AG04449 (cell line): ENCODE results near the gene WDR73.
"Not testable (repeated sequence)": the region's sequence is repeated elsewhere in the genome, so short reads cannot be mapped to it uniquely, and the experiment has no call there.

ENCODE experiments used
- CTCF ChIA-PET: fragments of 350-600 bp; formaldehyde crosslinking; extraction: SDS; loops from one replicate; lab custom pipeline; 2021; ENCODE audit warnings: antibody characterized with exemption; lab: Yijun Ruan, JAX
- POLR2A ChIA-PET: fragments of 400-600, 350-600 bp; formaldehyde crosslinking; extraction: SDS; loops from one replicate; lab custom pipeline; 2020; ENCODE audit warnings: antibody characterized with exemption, inconsistent platforms; lab: Yijun Ruan, JAX
- DNase-seq: peaks from one replicate; pipeline ENCODE4 v3.0.0-alpha.2; 2010; ENCODE audit warnings: low read depth, low spot score
- H3K4me3 ChIP-seq: 2 replicates; pipeline ENCODE4 v1.5.1; 2011; ENCODE audit warnings: low read depth, mild to moderate bottlenecking, control low read depth, low read length
- CTCF ChIP-seq: IDR thresholded peaks from one replicate; pipeline ENCODE4 v1.5.1; 2011; ENCODE audit warnings: mild to moderate bottlenecking, moderate library complexity, low read length, control low read depth, inconsistent platforms; ENCODE audit not compliant: insufficient read depth; ENCODE audit errors: missing control alignments

WDR73 gene

GRCh38 chr15:84645496-84645895 lies 8.6 kb downstream of the WDR73 start:
- ChIA-PET CTCF (no interaction called here), POLR2A (no interaction called here)
- DNase-seq = no peak
- TF ChIP-seq CTCF = no peak
- H3K4me3 ChIP-seq = no peak overlapping the region

- TF ChIP-seq CTCF = no peak
- no peak for DNase-seq
- no peak overlapping the region for H3K4me3 ChIP-seq
- CTCF ChIA-PET = interaction anchor here (0.9 to 1.5 kb wide), 2 partner anchors 9 kb away, joined by 3 read pairs; no protein-coding TSS in a partner anchor
- POLR2A ChIA-PET = no interaction called here
Observed at GRCh38 chr15:84643838-84644237, 10.2 kb downstream of the WDR73 start.

- CTCF ChIA-PET = interaction anchor here (0.8 kb wide), 1 partner anchor 10 kb away, joined by 4 read pairs; no protein-coding TSS in a partner anchor
- H3K4me3 ChIP-seq, DNase-seq: not testable (repeated sequence)
- POLR2A ChIA-PET = interaction anchor here (1.1 kb wide), 1 partner anchor 11 kb away, joined by 4 read pairs; the partner anchor contains the start of gene WDR73
Observed at GRCh38 chr15:84642640-84643039, 11.4 kb downstream of the WDR73 start.

- DNase-seq, H3K4me3 ChIP-seq, POLR2A ChIA-PET: not testable (repeated sequence)
- CTCF ChIA-PET = interaction anchor here (1.4 kb wide), 1 partner anchor 10 kb away, joined by 3 read pairs; no protein-coding TSS in a partner anchor
Observed at GRCh38 chr15:84641871-84642270, 12.2 kb downstream of the WDR73 start.

GRCh38 chr15:84638103-84638502 lies 16.0 kb downstream of the WDR73 start:
- no peak for DNase-seq

GRCh38 chr15:84634228-84634837 lies 19.8 kb downstream of the WDR73 start:
- DNase-seq = no peak
- no peak for TF ChIP-seq CTCF
- ChIA-PET CTCF (interaction anchor here (0.9 kb wide), 3 partner anchors 10 to 320 kb away, joined by 3 to 4 read pairs (median 3); no protein-coding TSS in a partner anchor), POLR2A (interaction anchor here (0.6 to 0.8 kb wide), 2 partner anchors 20 to 294 kb away, joined by 3 read pairs; partner anchors contain the start of gene WDR73)
- peak overlapping the region; percentile 65 for H3K4me3 ChIP-seq

More at GRCh38 chr15:84638103-84638502, 16.0 kb downstream of the WDR73 start:
- no peak for TF ChIP-seq CTCF
- ChIA-PET POLR2A (interaction anchor here (0.5 to 0.7 kb wide), 2 partner anchors 16 to 97 kb away, joined by 3 read pairs; partner anchors contain the start of gene WDR73), CTCF (interaction anchor here (0.8 to 1.3 kb wide), 2 partner anchors 13 to 50 kb away, joined by 3 read pairs; no protein-coding TSS in a partner anchor)
- no peak overlapping the region for H3K4me3 ChIP-seq
